Endothelial cell of umbilical vein (primary cell): ENCODE data around the gene RAP1GAP2. TPM values are rescaled to one million over a fixed set of nuclear protein-coding genes. Genes with fewer than 3 reads are reported as not detected.

Experiments
- BruUV-seq: library from RNA; stranded (reverse); fragments of 400-500 nt; replicated peaks from 2 replicates; lab custom pipeline; 2021; lab: Mats Ljungman, UMichigan
- CTCF ChIA-PET: fragments of 300-600, 350-600 bp; sonication (Branson Sonifier 250); formaldehyde crosslinking; loops from one replicate; lab custom pipeline; 2021; ENCODE audit warnings: antibody characterized with exemption, inconsistent platforms; lab: Charles Lee
- POLR2A ChIA-PET: fragments of 300-600, 350-600 bp; sonication (Branson Sonifier 250); formaldehyde crosslinking; loops from one replicate; lab custom pipeline; 2021; ENCODE audit warnings: antibody characterized with exemption, inconsistent platforms; lab: Charles Lee
- DNase-seq: peaks from one replicate; pipeline ENCODE4 v3.0.0-alpha.2; 2011; ENCODE audit warnings: low read depth, low spot score
- FAIRE-seq: peaks from 2 replicates; lab custom pipeline; 2011; peaks lifted over from hg19 to GRCh38; lab: Jason Lieb, UNC
- H2AFZ ChIP-seq: 2 replicates; pipeline ENCODE4 v1.6.0; 2012; ENCODE audit warnings: low read depth, low read length, control low read depth, inconsistent platforms
- H3K27ac ChIP-seq: 2 replicates; pipeline ENCODE4 v1.5.1; 2011; ENCODE audit warnings: low read depth, mild to moderate bottlenecking, control low read depth, low read length, moderate library complexity; ENCODE audit not compliant: insufficient read depth
- H3K27me3 ChIP-seq, 2 experiments: 2 replicates each; pipeline versions ENCODE4 v1.6.0 to v1.6.1; 2011; ENCODE audit warnings: low read length in 2 of 2, mixed read lengths in 1 of 2; ENCODE audit not compliant: control insufficient read depth in 2 of 2, insufficient read depth in 2 of 2
- H3K36me3 ChIP-seq, 2 experiments: 2 replicates in 1 of 2; 3 replicates in 1 of 2; pipeline ENCODE4 v1.5.1; 2011; ENCODE audit warnings: low read length in 2 of 2, mild to moderate bottlenecking in 1 of 2, moderate library complexity in 1 of 2; ENCODE audit not compliant: control insufficient read depth in 2 of 2, insufficient read depth in 2 of 2; ENCODE audit errors: extremely low read depth in 1 of 2
- H3K4me1 ChIP-seq: 3 replicates; pipeline ENCODE4 v1.5.1; 2011; ENCODE audit warnings: mild to moderate bottlenecking, low read length; ENCODE audit not compliant: control insufficient read depth, insufficient read depth; ENCODE audit errors: extremely low read depth
- H3K4me2 ChIP-seq: 2 replicates; pipeline ENCODE4 v1.6.1; 2011; ENCODE audit warnings: low read length, control low read depth, mixed read lengths; ENCODE audit not compliant: insufficient read depth
- H3K4me3 ChIP-seq, 3 experiments: fragments of 200-600 bp in 1 of 3; sonication (generic), shearing (Covaris generic) in 1 of 3; replicated peaks in 1 of 3; 2 replicates each; pipeline ENCODE4 v1.5.1; 2011 to 2016; ENCODE audit warnings: control low read depth in 3 of 3, low read length in 3 of 3, mild to moderate bottlenecking in 2 of 3, inconsistent platforms in 1 of 3, low read depth in 1 of 3, moderate library complexity in 1 of 3; ENCODE audit not compliant: insufficient read depth in 1 of 3
- H3K79me2 ChIP-seq: 2 replicates; pipeline ENCODE4 v1.6.0; 2012; ENCODE audit warnings: low read length, inconsistent platforms; ENCODE audit not compliant: control insufficient read depth, insufficient read depth
- H3K9ac ChIP-seq: replicated peaks from 2 replicates; pipeline ENCODE3; 2011; ENCODE audit warnings: low read length, control low read depth; ENCODE audit not compliant: insufficient read depth; ENCODE audit errors: extremely low read depth
- H3K9me1 ChIP-seq: replicated peaks from 3 replicates; pipeline ENCODE4 v1.6.0; 2011; ENCODE audit warnings: mild to moderate bottlenecking, low read length; ENCODE audit not compliant: control insufficient read depth, insufficient read depth; ENCODE audit errors: extremely low read depth
- H3K9me3 ChIP-seq: replicated peaks from 2 replicates; pipeline ENCODE4 v1.5.1; 2012; ENCODE audit warnings: low read length, inconsistent platforms; ENCODE audit not compliant: control insufficient read depth, insufficient read depth
- H4K20me1 ChIP-seq: replicated peaks from 2 replicates; pipeline ENCODE3; 2011; ENCODE audit warnings: mild to moderate bottlenecking, low read length; ENCODE audit not compliant: control insufficient read depth, insufficient read depth; ENCODE audit errors: extremely low read depth
- EZH2 ChIP-seq: IDR thresholded peaks from 2 replicates; pipeline ENCODE4 v1.6.1; 2012; ENCODE audit warnings: borderline replicate concordance, low read depth, mild to moderate bottlenecking, moderate library complexity, low read length, inconsistent platforms; ENCODE audit not compliant: severe bottlenecking
- FOS ChIP-seq: IDR thresholded peaks from 2 replicates; pipeline ENCODE4 v1.6.1; 2011; ENCODE audit warnings: mild to moderate bottlenecking, low read length, moderate library complexity, borderline replicate concordance; ENCODE audit not compliant: insufficient read depth
- GATA2 ChIP-seq: IDR thresholded peaks from 2 replicates; pipeline ENCODE4 v1.7.0; 2011; ENCODE audit warnings: low read depth, mild to moderate bottlenecking, moderate library complexity, mixed read lengths, low read length; ENCODE audit not compliant: insufficient read length, insufficient read depth
- JUN ChIP-seq: IDR thresholded peaks from 2 replicates; pipeline ENCODE4 v1.6.1; 2011; ENCODE audit warnings: borderline replicate concordance, low read depth; ENCODE audit not compliant: insufficient read length, insufficient read depth
- MYC ChIP-seq: IDR thresholded peaks from one replicate; pipeline ENCODE4 v1.6.1; 2011; ENCODE audit warnings: mild to moderate bottlenecking, low read depth, low read length
- POLR2A ChIP-seq: IDR thresholded peaks from 2 replicates; pipeline ENCODE4 v1.6.1; 2012; ENCODE audit warnings: low read depth, mild to moderate bottlenecking, control low read depth, low read length
- POLR2AphosphoS5 ChIP-seq: IDR thresholded peaks from 2 replicates; pipeline ENCODE4 v1.6.1; 2012; ENCODE audit warnings: low read depth, mild to moderate bottlenecking, control low read depth, low read length, moderate library complexity; ENCODE audit not compliant: insufficient read depth
- dilution Hi-C: fragments of 300-500 bp; cut with MboI; formaldehyde crosslinking; loops from one replicate; pipeline ENCODE4 v1.15.0; 2019; ENCODE audit warnings: low sequenced_read_pairs; ENCODE audit not compliant: extremely low pct_ligation_motif_present
- intact Hi-C: fragments of 100-400 bp; cut with micrococcal nuclease; formaldehyde crosslinking; loops from one replicate; pipeline ENCODE4 v1.10.0; 2022
- polyA plus RNA-seq, 4 experiments: library from polyadenylated mRNA; depleted of rRNA in 3 of 4; stranded (reverse) in 3 of 4; unstranded in 1 of 4; fragments of >200 nt; gene quantifications; 2 replicates each; pipeline versions ENCODE4 v1.2.1 to v1.2.3, GENCODE V29; 2011 to 2012; ENCODE audit warnings: missing spikeins in 1 of 4
- total RNA-seq: library from RNA; stranded (reverse); gene quantifications from 2 replicates; pipeline ENCODE4 v1.2.3, GENCODE V29; 2021
- TF ChIP-seq, protein P1 (sequence below), 2 donors: IDR thresholded peaks; 1 replicate in 1 of 2; 2 replicates in 1 of 2; pipeline ENCODE4 v1.5.1; 2011; ENCODE audit warnings: low read length in 2 of 2, mild to moderate bottlenecking in 2 of 2, moderate library complexity in 2 of 2, control low read depth in 1 of 2, inconsistent platforms in 1 of 2, low read depth in 1 of 2; ENCODE audit not compliant: insufficient read depth in 1 of 2; ENCODE audit errors: extremely low read depth in 1 of 2
- TF ChIP-seq, protein P2 (sequence below): IDR thresholded peaks from 2 replicates; pipeline ENCODE4 v1.6.1; 2011; ENCODE audit not compliant: insufficient read depth, insufficient read length

The RAP1GAP2 gene
- total and polyA plus RNA-seq, 2 donors (not counting 3 experiments of a cell fraction or from before 2014, with no cell fraction given), result 1.4 to 3.6 TPM

DNA sequence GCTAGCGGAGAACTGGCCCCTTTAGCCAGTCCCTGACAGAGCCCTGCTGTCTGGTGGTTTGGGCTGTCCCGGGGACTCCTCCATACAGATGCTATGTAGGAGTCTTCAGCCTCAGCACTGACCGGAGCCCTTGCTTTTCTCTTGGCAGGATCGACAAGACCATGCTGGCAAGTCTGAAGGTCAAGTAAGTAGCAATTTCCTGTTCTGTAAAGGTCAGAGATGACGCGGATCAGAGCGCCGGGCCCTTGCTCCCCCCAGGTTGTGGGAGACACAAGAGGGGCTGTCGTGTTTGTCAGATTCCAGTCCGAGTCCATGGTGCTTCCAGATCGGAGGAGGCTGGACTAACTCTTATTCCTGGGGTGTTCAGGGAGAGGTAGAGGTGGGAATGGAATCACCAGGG, 4.1 kb downstream of the RAP1GAP2 start:
- intact Hi-C loops (no loop called here), dilution Hi-C loops (no loop called here)
- DNase-seq (no peak), FAIRE-seq (no peak)
- Histone ChIP-seq H3K79me2 (no peaks in the 10 kb centered on the region), H3K9me1 (no peaks in the 10 kb centered on the region), H3K9ac (no peak overlapping the region), H4K20me1 (no peaks in the 10 kb centered on the region), H3K4me1 (no peaks in the 10 kb centered on the region), H2AFZ (no peak overlapping the region), H3K27me3 (peaks cover 0 to 2% of the 10 kb centered on the region in 2 experiments), H3K4me3 (no peak overlapping the region), H3K27ac (no peak overlapping the region), H3K4me2 (no peak overlapping the region), H3K36me3 (no peaks in the 10 kb centered on the region), H3K9me3 (no peaks in the 10 kb centered on the region)
- ChIA-PET POLR2A (no interaction called here), CTCF (no interaction called here)
- no TSS peak for BruUV-seq
- no peak for TF ChIP-seq EZH2
- TF ChIP-seq JUN, result no peak
- TF ChIP-seq MYC, result no peak
- TF ChIP-seq, protein P1, sequence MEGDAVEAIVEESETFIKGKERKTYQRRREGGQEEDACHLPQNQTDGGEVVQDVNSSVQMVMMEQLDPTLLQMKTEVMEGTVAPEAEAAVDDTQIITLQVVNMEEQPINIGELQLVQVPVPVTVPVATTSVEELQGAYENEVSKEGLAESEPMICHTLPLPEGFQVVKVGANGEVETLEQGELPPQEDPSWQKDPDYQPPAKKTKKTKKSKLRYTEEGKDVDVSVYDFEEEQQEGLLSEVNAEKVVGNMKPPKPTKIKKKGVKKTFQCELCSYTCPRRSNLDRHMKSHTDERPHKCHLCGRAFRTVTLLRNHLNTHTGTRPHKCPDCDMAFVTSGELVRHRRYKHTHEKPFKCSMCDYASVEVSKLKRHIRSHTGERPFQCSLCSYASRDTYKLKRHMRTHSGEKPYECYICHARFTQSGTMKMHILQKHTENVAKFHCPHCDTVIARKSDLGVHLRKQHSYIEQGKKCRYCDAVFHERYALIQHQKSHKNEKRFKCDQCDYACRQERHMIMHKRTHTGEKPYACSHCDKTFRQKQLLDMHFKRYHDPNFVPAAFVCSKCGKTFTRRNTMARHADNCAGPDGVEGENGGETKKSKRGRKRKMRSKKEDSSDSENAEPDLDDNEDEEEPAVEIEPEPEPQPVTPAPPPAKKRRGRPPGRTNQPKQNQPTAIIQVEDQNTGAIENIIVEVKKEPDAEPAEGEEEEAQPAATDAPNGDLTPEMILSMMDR (IDR thresholded peaks at IDR 0.05; ENCODE audit: extremely low read depth in 1 of 2, insufficient read depth in 1 of 2, low read depth in 1 of 2, low read length in 2 of 2), result no peak
- TF ChIP-seq POLR2AphosphoS5, result no peak
- no peak for TF ChIP-seq FOS
- TF ChIP-seq, protein P2, sequence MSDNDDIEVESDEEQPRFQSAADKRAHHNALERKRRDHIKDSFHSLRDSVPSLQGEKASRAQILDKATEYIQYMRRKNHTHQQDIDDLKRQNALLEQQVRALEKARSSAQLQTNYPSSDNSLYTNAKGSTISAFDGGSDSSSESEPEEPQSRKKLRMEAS, result no peak
- no peak for TF ChIP-seq GATA2
- TF ChIP-seq POLR2A, result no peak
